ENCODE measurements around the gene ARHGEF7. TPM values are rescaled to one million over a fixed set of nuclear protein-coding genes. Genes with fewer than 3 reads are reported as not detected.

ARHGEF7 gene
- total RNA-seq, 3 donors from 2014 or later (not counting 1 experiment from before 2014, with no cell fraction given) = 99.9 to 135 (median 105) TPM

DNA sequence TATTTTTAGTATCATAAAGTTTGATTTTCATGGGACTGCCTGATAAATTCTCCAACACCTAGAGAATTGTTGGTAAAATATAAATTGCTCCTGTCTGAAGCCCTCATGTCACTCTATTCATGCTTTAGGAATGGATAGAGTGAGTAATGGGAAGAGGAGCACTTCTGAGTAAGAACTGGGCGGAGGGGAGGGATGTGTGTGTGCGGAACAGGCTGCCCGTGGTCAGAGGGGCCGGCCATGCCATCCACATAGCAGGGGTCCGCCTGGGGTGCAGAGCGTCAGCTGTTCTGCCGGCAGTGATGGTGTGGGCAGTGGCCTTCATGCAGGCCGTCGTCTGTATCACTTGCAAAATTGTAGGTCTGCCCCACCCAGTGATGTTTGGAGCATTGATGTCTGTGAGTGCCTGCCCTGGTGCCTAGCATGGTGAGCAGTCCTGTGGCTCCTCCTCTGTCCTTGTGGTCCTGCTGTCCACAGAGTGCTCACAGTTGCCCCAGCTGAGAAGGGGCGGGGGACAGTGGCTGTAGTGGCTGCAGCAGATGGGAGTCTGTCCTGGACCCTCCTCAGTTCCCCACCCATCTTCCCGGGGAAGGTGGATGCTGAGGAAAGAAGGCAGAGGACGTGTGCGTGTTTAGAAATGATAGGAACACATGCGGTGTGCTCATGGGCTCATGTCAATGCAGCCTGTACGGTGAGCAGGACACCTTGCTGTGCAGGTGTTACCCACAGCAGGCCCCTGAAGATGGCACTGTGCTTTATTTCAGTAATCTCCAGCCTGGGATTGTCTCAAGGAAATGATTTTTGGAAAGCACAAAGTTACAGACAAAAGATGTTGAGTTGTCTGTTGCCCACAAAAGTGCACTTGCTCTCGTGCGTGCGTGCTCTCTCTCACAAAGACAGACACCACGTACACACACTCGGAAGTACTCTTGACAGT lies 155.9 kb downstream of the ARHGEF7 start:
- peaks cover 49% of the 10 kb centered on the region for H3K36me3 ChIP-seq (ENCODE audit: control insufficient read depth, insufficient read depth, low read length)
- no peak for ATAC-seq
- H3K27ac Mint-ChIP-seq = peak overlapping the region in 1 of 2 donors; percentile 30

DNA sequence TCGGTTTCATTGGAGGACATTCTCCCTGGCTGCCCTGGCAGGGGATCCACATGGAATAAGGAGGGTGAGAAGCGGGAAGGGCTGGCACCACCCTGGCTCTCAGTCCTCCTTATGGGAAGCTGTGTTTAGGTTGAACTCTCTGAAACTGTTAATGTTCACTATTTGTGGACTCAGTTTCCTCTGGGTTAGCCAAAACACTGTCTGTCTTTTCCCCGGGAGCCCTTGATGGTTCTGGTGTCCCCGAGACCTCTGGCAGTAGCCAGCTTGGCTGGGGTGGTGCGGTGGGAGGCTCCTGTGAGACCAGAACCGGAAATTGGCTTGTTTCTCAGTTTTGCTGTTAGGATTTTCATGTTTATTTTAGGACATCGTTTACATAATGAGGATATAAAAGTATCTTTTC lies 157.0 kb downstream of the ARHGEF7 start:
- Mint-ChIP-seq H3K27me3 (ENCODE audit: low read depth in 2 of 2) (no peaks in the 10 kb centered on the region), H3K36me3 (no peaks in the 10 kb centered on the region), H3K9me3 (no peaks in the 10 kb centered on the region), H3K4me1 (peaks cover 8 to 9% of the 10 kb centered on the region in 2 donors), H3K4me3 (no peak overlapping the region), H3K27ac (no peak overlapping the region)
- Histone ChIP-seq H3K4me1 (ENCODE audit: control insufficient read depth, insufficient read depth, low read length) (no peaks in the 10 kb centered on the region), H3K27ac (ENCODE audit: low read length) (no peak overlapping the region), H3K27me3 (ENCODE audit: control insufficient read depth, insufficient read depth, low read length) (no peaks in the 10 kb centered on the region), H3K9me3 (ENCODE audit: control insufficient read depth, insufficient read depth, low read length) (no peaks in the 10 kb centered on the region), H3K36me3 (ENCODE audit: control insufficient read depth, insufficient read depth, low read length) (peaks cover 58% of the 10 kb centered on the region), H3K4me3 (ENCODE audit: low read length) (no peak overlapping the region)
- DNase-seq = no peak
- WGBS (ENCODE audit: insufficient coverage) = 99% methylated on average over 7 of the region's 7 CpGs
- intact Hi-C loops (cut with micrococcal nuclease) = no loop called here
- TF ChIP-seq, protein P1, sequence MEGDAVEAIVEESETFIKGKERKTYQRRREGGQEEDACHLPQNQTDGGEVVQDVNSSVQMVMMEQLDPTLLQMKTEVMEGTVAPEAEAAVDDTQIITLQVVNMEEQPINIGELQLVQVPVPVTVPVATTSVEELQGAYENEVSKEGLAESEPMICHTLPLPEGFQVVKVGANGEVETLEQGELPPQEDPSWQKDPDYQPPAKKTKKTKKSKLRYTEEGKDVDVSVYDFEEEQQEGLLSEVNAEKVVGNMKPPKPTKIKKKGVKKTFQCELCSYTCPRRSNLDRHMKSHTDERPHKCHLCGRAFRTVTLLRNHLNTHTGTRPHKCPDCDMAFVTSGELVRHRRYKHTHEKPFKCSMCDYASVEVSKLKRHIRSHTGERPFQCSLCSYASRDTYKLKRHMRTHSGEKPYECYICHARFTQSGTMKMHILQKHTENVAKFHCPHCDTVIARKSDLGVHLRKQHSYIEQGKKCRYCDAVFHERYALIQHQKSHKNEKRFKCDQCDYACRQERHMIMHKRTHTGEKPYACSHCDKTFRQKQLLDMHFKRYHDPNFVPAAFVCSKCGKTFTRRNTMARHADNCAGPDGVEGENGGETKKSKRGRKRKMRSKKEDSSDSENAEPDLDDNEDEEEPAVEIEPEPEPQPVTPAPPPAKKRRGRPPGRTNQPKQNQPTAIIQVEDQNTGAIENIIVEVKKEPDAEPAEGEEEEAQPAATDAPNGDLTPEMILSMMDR (IDR thresholded peaks at IDR 0.05) = no peak
- no peak for ATAC-seq

More for the DNA sequence above, 155.9 kb downstream of the ARHGEF7 start:
- Histone ChIP-seq H3K27ac (ENCODE audit: low read length) (no peak overlapping the region), H3K9me3 (ENCODE audit: control insufficient read depth, insufficient read depth, low read length) (no peaks in the 10 kb centered on the region), H3K4me1 (ENCODE audit: control insufficient read depth, insufficient read depth, low read length) (no peaks in the 10 kb centered on the region), H3K27me3 (ENCODE audit: control insufficient read depth, insufficient read depth, low read length) (no peaks in the 10 kb centered on the region), H3K4me3 (ENCODE audit: low read length) (no peak overlapping the region)
- intact Hi-C loops (cut with micrococcal nuclease) = no loop called here
- TF ChIP-seq, protein P1 (IDR thresholded peaks at IDR 0.05) = no peak
- H3K4me1 Mint-ChIP-seq = peaks cover 9 to 19% of the 10 kb centered on the region in 2 donors
- H3K27me3 Mint-ChIP-seq (ENCODE audit: low read depth in 2 of 2) = no peaks in the 10 kb centered on the region
- WGBS (ENCODE audit: insufficient coverage) = 93% methylated on average over 20 of the region's 20 CpGs
- no peak for DNase-seq
- no peak overlapping the region for H3K4me3 Mint-ChIP-seq
- H3K9me3 Mint-ChIP-seq = no peaks in the 10 kb centered on the region
- H3K36me3 Mint-ChIP-seq = no peaks in the 10 kb centered on the region

DNA sequence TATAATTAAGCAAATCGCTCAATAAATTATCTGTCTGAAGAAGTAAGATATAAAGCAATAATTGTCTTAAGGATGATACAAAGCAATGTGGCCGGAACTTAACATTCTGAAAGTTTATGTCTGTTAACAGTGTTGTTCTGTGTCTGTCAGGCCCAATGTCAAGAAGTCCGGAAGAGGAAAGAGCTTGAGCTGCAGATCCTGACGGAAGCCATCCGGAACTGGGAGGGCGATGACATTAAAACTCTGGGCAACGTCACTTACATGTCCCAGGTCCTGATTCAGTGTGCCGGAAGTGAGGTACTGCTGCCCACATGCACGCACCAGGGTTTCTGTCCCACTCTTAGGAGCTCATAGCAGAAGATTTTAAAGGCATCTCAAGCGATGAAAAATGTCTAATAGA lies 160.3 kb downstream of the ARHGEF7 start:
- Histone ChIP-seq H3K27ac (ENCODE audit: low read length) (no peak overlapping the region), H3K4me1 (ENCODE audit: control insufficient read depth, insufficient read depth, low read length) (no peaks in the 10 kb centered on the region), H3K27me3 (ENCODE audit: control insufficient read depth, insufficient read depth, low read length) (no peaks in the 10 kb centered on the region), H3K4me3 (ENCODE audit: low read length) (no peak overlapping the region), H3K9me3 (ENCODE audit: control insufficient read depth, insufficient read depth, low read length) (no peaks in the 10 kb centered on the region), H3K36me3 (ENCODE audit: control insufficient read depth, insufficient read depth, low read length) (peaks cover 58% of the 10 kb centered on the region)
- peak overlapping the region in 1 of 2 donors; percentile 34 for H3K27ac Mint-ChIP-seq
- no peaks in the 10 kb centered on the region for H3K27me3 Mint-ChIP-seq (ENCODE audit: low read depth in 2 of 2)
- DNase-seq = no peak
- H3K36me3 Mint-ChIP-seq = no peaks in the 10 kb centered on the region
- H3K9me3 Mint-ChIP-seq = no peaks in the 10 kb centered on the region
- peaks cover 3% of the 10 kb centered on the region in 2 donors for H3K4me1 Mint-ChIP-seq
- no peak for ATAC-seq
- TF ChIP-seq, protein P1 (IDR thresholded peaks at IDR 0.05) = no peak
- WGBS (ENCODE audit: insufficient coverage) = 98% methylated on average over 9 of the region's 10 CpGs
- no peak overlapping the region for H3K4me3 Mint-ChIP-seq
- intact Hi-C loops (cut with micrococcal nuclease) = no loop called here

Data from natural killer cell (primary cell).